GM12878 (cell line): ENCODE measurements around the gene TBC1D5. TPM values are rescaled to one million over a fixed set of nuclear protein-coding genes. Genes with fewer than 3 reads are reported as not detected.

Experiments
- ATAC-seq: fragments of 200-7000 bp; cut with Tn5 transposase; 3 replicates; pipeline ENCODE4 v1.9.1; 2020; ENCODE audit warnings: mild to moderate bottlenecking, moderate library complexity
- BruUV-seq: library from RNA; stranded (reverse); fragments of 400-500 nt; replicated peaks from 2 replicates; lab custom pipeline; 2021; lab: Mats Ljungman, UMichigan
- CTCF ChIA-PET: fragments of 300-600 bp; sonication (Branson Sonifier 250); formaldehyde crosslinking; extraction: SDS; loops from one replicate; lab custom pipeline; 2021; ENCODE audit warnings: inconsistent platforms; lab: Yijun Ruan, JAX
- POLR2A ChIA-PET: fragments of 350-600 bp; formaldehyde crosslinking; extraction: SDS; loops from one replicate; lab custom pipeline; 2021; ENCODE audit warnings: inconsistent platforms; lab: Charles Lee
- RAD21 ChIA-PET: fragments of 300-600 bp; sonication (Branson Sonifier 250); formaldehyde crosslinking; loops from one replicate; lab custom pipeline; 2023; ENCODE audit warnings: antibody characterized with exemption; ENCODE audit not compliant: unreplicated experiment; lab: Charles Lee
- SMC1A ChIA-PET: fragments of 300-600 bp; sonication (Branson Sonifier 250); formaldehyde crosslinking; loops from one replicate; lab custom pipeline; 2023; ENCODE audit not compliant: unreplicated experiment, uncharacterized antibody; lab: Charles Lee
- DNase-seq: peaks from one replicate; pipeline ENCODE4 v3.0.0-alpha.2; 2011; ENCODE audit warnings: low read depth, low spot score
- FAIRE-seq: peaks from 3 replicates; lab custom pipeline; 2011; peaks lifted over from hg19 to GRCh38; lab: Jason Lieb, UNC
- H2AFZ ChIP-seq: 2 replicates; pipeline ENCODE4 v1.6.0; 2011; ENCODE audit warnings: low read depth, low read length, control low read depth; ENCODE audit not compliant: control insufficient read depth
- H3K27ac ChIP-seq: 2 replicates; pipeline ENCODE4 v1.5.1; 2011; ENCODE audit warnings: control low read depth; ENCODE audit not compliant: control insufficient read depth, insufficient read depth
- H3K27me3 ChIP-seq, 2 experiments: replicated peaks in 1 of 2; 2 replicates each; pipeline versions ENCODE4 v1.6.0 to v1.6.1; 2011; ENCODE audit warnings: low read length in 1 of 2; ENCODE audit not compliant: control insufficient read depth in 2 of 2, insufficient read depth in 2 of 2
- H3K36me3 ChIP-seq, 2 experiments: 2 replicates each; pipeline ENCODE4 v1.5.1; 2011; ENCODE audit warnings: low read length in 1 of 2; ENCODE audit not compliant: control insufficient read depth in 2 of 2, insufficient read depth in 2 of 2
- H3K4me1 ChIP-seq: 2 replicates; pipeline ENCODE4 v1.6.1; 2011; ENCODE audit warnings: mild to moderate bottlenecking, low read length, moderate library complexity, mixed read lengths; ENCODE audit not compliant: control insufficient read depth, insufficient read depth
- H3K4me2 ChIP-seq: 2 replicates; pipeline ENCODE4 v1.6.0; 2011; ENCODE audit warnings: control low read depth; ENCODE audit not compliant: control insufficient read depth, insufficient read depth
- H3K4me3 ChIP-seq: fragments of 200-600 bp; sonication (generic); 2 replicates; pipeline ENCODE4 v1.5.1; 2016
- H3K79me2 ChIP-seq: 2 replicates; pipeline ENCODE4 v1.6.0; 2011; ENCODE audit warnings: low read length; ENCODE audit not compliant: control insufficient read depth, insufficient read depth
- H3K9ac ChIP-seq: 2 replicates; pipeline ENCODE4 v1.8.0; 2011; ENCODE audit warnings: low read length, control low read depth, mixed read lengths; ENCODE audit not compliant: control insufficient read depth, insufficient read depth
- H3K9me3 ChIP-seq: replicated peaks from 3 replicates; pipeline ENCODE4 v1.5.1; 2011; ENCODE audit warnings: mild to moderate bottlenecking, low read length; ENCODE audit not compliant: control insufficient read depth, insufficient read depth
- H4K20me1 ChIP-seq: 2 replicates; pipeline ENCODE4 v1.6.0; 2011; ENCODE audit not compliant: control insufficient read depth, insufficient read depth
- BCLAF1 ChIP-seq: fragments of 450-650 bp; IDR thresholded peaks from 2 replicates; pipeline ENCODE4 v1.6.1; 2017; ENCODE audit warnings: antibody characterized with exemption, mild to moderate bottlenecking, moderate library complexity
- ETV6 ChIP-seq, 2 experiments: fragments of 450-650 bp in 1 of 2; IDR thresholded peaks in 1 of 2; conservative IDR thresholded peaks in 1 of 2; 2 replicates each; pipeline ENCODE4 v1.6.1; 2014; ENCODE audit warnings: antibody characterized with exemption in 1 of 2, borderline replicate concordance in 1 of 2, low read depth in 1 of 2, mild to moderate bottlenecking in 1 of 2, moderate library complexity in 1 of 2
- HDAC6 ChIP-seq: fragments of 200-600 bp; sonication (generic); IDR thresholded peaks from one replicate; pipeline ENCODE4 v1.8.0; 2017; ENCODE audit warnings: antibody characterized with exemption; ENCODE audit not compliant: unreplicated experiment
- MEF2A ChIP-seq: IDR thresholded peaks from 2 replicates; pipeline ENCODE4 v1.6.1; 2011; ENCODE audit warnings: low read depth, mild to moderate bottlenecking, low read length, moderate library complexity; ENCODE audit not compliant: insufficient read depth
- MLLT1 ChIP-seq: fragments of 450-650 bp; IDR thresholded peaks from 2 replicates; pipeline ENCODE4 v1.6.1; 2016; ENCODE audit warnings: mild to moderate bottlenecking
- MYC ChIP-seq: IDR thresholded peaks from 2 replicates; pipeline ENCODE4 v1.6.1; 2011; ENCODE audit warnings: mild to moderate bottlenecking, low read length, moderate library complexity, inconsistent platforms; ENCODE audit not compliant: insufficient read depth, insufficient replicate concordance, insufficient read length, severe bottlenecking
- SMAD1 ChIP-seq: fragments of 450-650 bp; IDR thresholded peaks from 2 replicates; pipeline ENCODE4 v1.6.1; 2018; ENCODE audit warnings: mild to moderate bottlenecking, low read depth; ENCODE audit not compliant: partially characterized antibody
- STAT3 ChIP-seq: IDR thresholded peaks from 2 replicates; pipeline ENCODE4 v1.6.1; 2011; ENCODE audit warnings: low read depth, low read length, improper control_type of control experiment
- ZNF24 ChIP-seq: fragments of 450-650 bp; IDR thresholded peaks from 2 replicates; pipeline ENCODE4 v1.6.1; 2017; ENCODE audit warnings: antibody characterized with exemption, mild to moderate bottlenecking
- WGBS: methylation state at CpG from one replicate; pipeline ENCODE4 v1.1.6; 2016; ENCODE audit warnings: low lambda C conversion rate; ENCODE audit not compliant: insufficient replicate concordance, insufficient coverage; ENCODE audit errors: missing lambda C conversion rate; 5-methylcytosine and 5-hydroxymethylcytosine counted together
- in situ Hi-C: fragments of 300-500 bp; cut with MboI; formaldehyde crosslinking; loops from 9 replicates; pipeline ENCODE4 v1.14.3; 2018; ENCODE audit warnings: mixed read lengths
- intact Hi-C: fragments of 100-400 bp; cut with micrococcal nuclease; formaldehyde crosslinking; loops from one replicate; pipeline ENCODE4 v1.14.2; 2022; ENCODE audit not compliant: unreplicated experiment
- polyA plus RNA-seq, 11 experiments: library from polyadenylated mRNA; depleted of rRNA in 4 of 11; unstranded in 6 of 11; stranded (reverse) in 5 of 11; fragments of >200 nt; fragmentation: Nextera tagmentation in 4 of 11; fragmentation: Illumina TruSeq in 1 of 11; extraction: Ambion mirVana in 4 of 11; extraction: Trizol in 1 of 11; gene quantifications; 1 replicate in 1 of 11; 2 replicates in 10 of 11; pipeline versions ENCODE4 v1.2.1 to v1.2.3, GENCODE V29; 2011 to 2016; ENCODE audit warnings: inconsistent platforms in 2 of 11, missing spikeins in 2 of 11, low read depth in 1 of 11
- total RNA-seq, 4 experiments: library from RNA; depleted of rRNA in 3 of 4; stranded (reverse); fragments of >200 nt in 3 of 4; fragmentation: Illumina TruSeq in 1 of 4; extraction: Trizol in 1 of 4; gene quantifications; 2 replicates each; pipeline versions ENCODE4 v1.2.1 to v1.2.3, GENCODE V29; 2013 to 2021

TBC1D5 gene
- total and polyA plus RNA-seq, 10 of the 15 experiments (the other 5 are each of a cell fraction or from before 2014, with no cell fraction given): 5.5 to 61.0 (median 43.8) TPM

- no peak for TF ChIP-seq MYC
- TF ChIP-seq ZNF24: no peak
- no peak for TF ChIP-seq ETV6 (conservative IDR thresholded peaks at IDR 0.05 in 1 of 2, IDR thresholded peaks at IDR 0.05 in 1 of 2; ENCODE audit: borderline replicate concordance in 1 of 2, low read depth in 1 of 2)
- no peak for TF ChIP-seq MLLT1
- TF ChIP-seq, all 136 proteins: peak for 0
These were observed 1.2 kb upstream of the TBC1D5 start (continued) for GRCh38 chr3:17743658-17743995.

- SMC1A ChIA-PET: interaction anchor here (0.6 to 1.9 kb wide), 10 partner anchors 8 to 227 kb away, joined by 3 to 9 read pairs (median 3); no protein-coding TSS in a partner anchor
- 1% methylated on average over 12 of the region's 12 CpGs for WGBS
- peak overlapping the region; percentile 85 for H2AFZ ChIP-seq
- DNase-seq: no peak
- in situ Hi-C loops (loop anchor here (10.0 kb wide), 1 partner anchor 1228 kb away; the partner anchor contains the start of gene RFTN1), intact Hi-C loops (loop anchor here (5.0 to 10.0 kb wide), 4 partner anchors 166 to 1371 kb away; partner anchors contain the start of gene RFTN1)
- TSS peak; percentile 97 for BruUV-seq
- RAD21 ChIA-PET: interaction anchor here (0.6 to 1.6 kb wide), 13 partner anchors 8 to 320 kb away, joined by 3 to 6 read pairs (median 3); no protein-coding TSS in a partner anchor
- no peaks in the 10 kb centered on the region for H3K36me3 ChIP-seq
- H3K27ac ChIP-seq: peak overlapping the region; percentile 92
- H4K20me1 ChIP-seq: no peaks in the 10 kb centered on the region
- POLR2A ChIA-PET: interaction anchor here (0.5 to 1.3 kb wide), 10 partner anchors 9 to 902 kb away, joined by 3 to 5 read pairs (median 3); no protein-coding TSS in a partner anchor
- no peak for FAIRE-seq
- no peaks in the 10 kb centered on the region for H3K27me3 ChIP-seq
- H3K4me3 ChIP-seq: peak overlapping the region; percentile 94
- peak overlapping the region; percentile 85 for H3K4me2 ChIP-seq
- peaks cover 45% of the 10 kb centered on the region for H3K79me2 ChIP-seq
- peak overlapping the region; percentile 92 for H3K9ac ChIP-seq
- no peaks in the 10 kb centered on the region for H3K9me3 ChIP-seq
- H3K4me1 ChIP-seq: peaks cover 17% of the 10 kb centered on the region
- CTCF ChIA-PET: interaction anchor here (0.6 to 2.1 kb wide), 6 partner anchors 30 to 934 kb away, joined by 3 to 10 read pairs (median 3); no protein-coding TSS in a partner anchor
- no peak for ATAC-seq
- no peak for TF ChIP-seq STAT3
- no peak for TF ChIP-seq MEF2A
- TF ChIP-seq HDAC6: no peak
- TF ChIP-seq MLLT1: peak; percentile 27; the same call in 1 of the 2 replicates
- TF ChIP-seq SMAD1: no peak
- TF ChIP-seq BCLAF1: no peak
These were observed 638 bp upstream of the TBC1D5 start for GRCh38 chr3:17742880-17743657.
